Measurements from ENCODE around the gene KLHL1.

Gene KLHL1

DNA sequence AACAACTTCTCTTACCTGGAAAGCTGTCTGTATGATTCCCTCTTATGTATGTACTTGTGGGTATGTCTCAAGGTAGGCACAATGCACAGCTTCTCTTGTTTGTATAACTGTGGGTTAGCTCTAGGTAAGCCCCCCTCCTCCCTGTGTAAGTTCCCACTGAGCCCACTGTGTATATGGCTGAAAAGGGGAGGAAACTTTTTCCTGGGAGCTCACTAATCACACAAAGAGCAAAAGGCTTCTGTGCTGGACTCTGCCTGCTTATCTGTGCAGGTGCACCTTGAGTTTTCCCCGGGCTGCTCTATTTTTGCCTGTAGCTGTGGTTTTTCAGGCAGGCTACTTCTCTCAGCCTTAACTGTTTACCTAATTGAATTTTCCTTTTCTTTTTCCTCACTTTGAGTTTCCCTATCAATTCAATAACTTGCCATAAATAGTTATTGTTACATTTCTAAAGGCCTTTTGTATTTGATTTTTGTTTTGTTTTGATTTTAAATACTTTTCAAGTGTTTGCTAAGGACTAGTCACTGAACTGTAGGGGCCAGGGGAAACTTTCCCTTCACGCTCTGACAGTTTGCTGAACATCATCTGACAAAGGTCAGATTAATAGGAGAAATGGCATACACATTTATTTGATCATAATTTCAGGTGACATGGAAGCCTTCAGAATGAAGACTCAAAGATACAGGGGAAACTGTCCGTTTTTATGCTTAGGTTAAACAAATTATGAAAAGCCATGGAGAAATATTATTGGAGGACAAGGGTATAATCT is 424.1 kb downstream of the KLHL1 start:
- DNase-seq (ENCODE audit: low read depth), result no peak

GRCh38 chr13:69681722-69682121 is 426.5 kb downstream of the KLHL1 start:
- DNase-seq (ENCODE audit: low read depth), result no peak

GRCh38 chr13:69677343-69677742 is 430.9 kb downstream of the KLHL1 start:
- no peak for DNase-seq (ENCODE audit: low read depth)

GRCh38 chr13:69676286-69676685 is 432.0 kb downstream of the KLHL1 start:
- no peak for DNase-seq (ENCODE audit: low read depth)

GRCh38 chr13:69660155-69660554 is 448.1 kb downstream of the KLHL1 start:
- no peak for DNase-seq (ENCODE audit: low read depth)

- no peak for DNase-seq (ENCODE audit: low read depth)
These were observed 450.6 kb downstream of the KLHL1 start for GRCh38 chr13:69657676-69658075.

DNA sequence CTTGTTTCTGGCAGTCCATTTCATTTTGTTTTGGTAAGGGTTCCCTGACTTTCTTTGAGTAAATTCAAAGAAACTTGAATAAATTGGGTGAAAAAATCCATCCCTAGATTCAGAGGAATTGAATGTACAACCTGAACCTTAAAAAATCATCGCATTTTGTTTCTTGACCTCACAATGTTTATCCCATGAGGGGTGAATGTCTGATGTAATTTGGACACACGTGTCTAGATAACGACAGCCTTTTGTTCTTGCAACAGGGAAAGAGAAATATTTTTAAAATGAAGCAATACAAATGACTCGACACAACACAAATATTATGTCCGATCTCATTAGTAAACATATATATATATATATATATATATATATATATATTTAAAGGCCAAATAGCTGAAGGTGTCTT is 453.9 kb downstream of the KLHL1 start:
- DNase-seq (ENCODE audit: low read depth), result no peak
